Muscle layer of duodenum (tissue), 2 donors: Measurements from ENCODE around the gene INTS7.

Experiments used
- H3K27ac ChIP-seq: one replicate; pipeline ENCODE4 v1.7.0; 2013; ENCODE audit warnings: mild to moderate bottlenecking, low read length
- H3K27me3 ChIP-seq: one replicate; pipeline ENCODE4 v1.7.0; 2013; ENCODE audit warnings: low read depth, mild to moderate bottlenecking, control low read depth, low read length
- H3K36me3 ChIP-seq, 2 donors: one replicate each; pipeline ENCODE4 v1.7.0; 2013; ENCODE audit warnings: low read length in 2 of 2, control low read depth in 1 of 2, mild to moderate bottlenecking in 1 of 2; ENCODE audit not compliant: insufficient read depth in 2 of 2, control insufficient read depth in 1 of 2
- H3K4me1 ChIP-seq, 2 donors: one replicate each; pipeline ENCODE4 v1.7.0; 2013; ENCODE audit warnings: low read length in 2 of 2, mild to moderate bottlenecking in 2 of 2, control low read depth in 1 of 2, moderate library complexity in 1 of 2; ENCODE audit not compliant: insufficient read depth in 2 of 2, control insufficient read depth in 1 of 2
- H3K4me3 ChIP-seq, 2 donors: one replicate each; pipeline ENCODE4 v1.7.0; 2013; ENCODE audit warnings: low read length in 2 of 2, low read depth in 1 of 2, mild to moderate bottlenecking in 1 of 2
- H3K9me3 ChIP-seq, 2 donors: one replicate each; pipeline ENCODE4 v1.7.0; 2013; ENCODE audit warnings: low read length in 2 of 2, control low read depth in 1 of 2, mild to moderate bottlenecking in 1 of 2; ENCODE audit not compliant: control insufficient read depth in 1 of 2
- donor health status: healthy.

INTS7 gene

DNA sequence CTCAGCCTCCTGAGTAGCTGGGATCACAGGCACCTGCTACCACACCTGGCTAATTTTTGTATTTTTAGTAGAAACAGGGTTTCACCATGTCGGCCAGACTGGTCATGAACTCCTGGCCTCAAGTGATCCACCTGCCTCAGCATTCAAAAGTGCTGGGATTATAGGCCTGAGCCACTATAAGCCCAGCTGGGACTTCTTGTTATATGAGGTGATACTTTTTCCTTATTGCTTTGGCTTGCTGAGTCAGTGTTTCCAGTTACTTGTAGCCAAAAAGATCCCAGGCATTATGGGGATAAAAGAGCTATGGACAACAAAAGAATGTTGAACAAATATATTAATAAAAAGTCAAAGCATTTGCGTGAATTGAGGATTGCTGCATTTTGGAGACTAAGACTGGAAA, 134.9 kb downstream of the INTS7 start:
- Histone ChIP-seq H3K27ac (no peak overlapping the region), H3K4me3 (no peak overlapping the region), H3K4me1 (peaks cover 0 to under 1% of the 10 kb centered on the region in 2 donors), H3K27me3 (no peaks in the 10 kb centered on the region), H3K9me3 (no peaks in the 10 kb centered on the region), H3K36me3 (no peaks in the 10 kb centered on the region)

DNA sequence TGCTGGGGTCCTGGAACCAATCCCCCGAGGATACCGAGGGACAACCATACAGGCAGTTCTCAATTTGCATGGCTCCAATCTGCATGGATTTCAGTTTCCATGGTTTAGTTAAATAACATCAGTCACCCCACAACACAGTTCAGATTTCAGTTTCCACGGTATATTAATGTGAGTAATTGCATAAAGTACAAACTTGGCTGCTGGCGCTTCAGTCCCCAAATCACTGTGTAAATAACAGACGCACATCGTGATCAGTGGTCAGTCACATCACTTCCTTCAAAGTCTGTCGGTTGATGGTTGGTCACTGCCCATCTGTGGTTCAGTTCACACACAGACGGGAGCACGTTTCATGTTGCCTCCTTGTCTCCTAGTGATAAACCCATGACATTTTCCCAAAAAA, 138.4 kb downstream of the INTS7 start:
- no peak overlapping the region for H3K27ac ChIP-seq
- peaks cover 0 to 4% of the 10 kb centered on the region in 2 donors for H3K4me1 ChIP-seq

DNA sequence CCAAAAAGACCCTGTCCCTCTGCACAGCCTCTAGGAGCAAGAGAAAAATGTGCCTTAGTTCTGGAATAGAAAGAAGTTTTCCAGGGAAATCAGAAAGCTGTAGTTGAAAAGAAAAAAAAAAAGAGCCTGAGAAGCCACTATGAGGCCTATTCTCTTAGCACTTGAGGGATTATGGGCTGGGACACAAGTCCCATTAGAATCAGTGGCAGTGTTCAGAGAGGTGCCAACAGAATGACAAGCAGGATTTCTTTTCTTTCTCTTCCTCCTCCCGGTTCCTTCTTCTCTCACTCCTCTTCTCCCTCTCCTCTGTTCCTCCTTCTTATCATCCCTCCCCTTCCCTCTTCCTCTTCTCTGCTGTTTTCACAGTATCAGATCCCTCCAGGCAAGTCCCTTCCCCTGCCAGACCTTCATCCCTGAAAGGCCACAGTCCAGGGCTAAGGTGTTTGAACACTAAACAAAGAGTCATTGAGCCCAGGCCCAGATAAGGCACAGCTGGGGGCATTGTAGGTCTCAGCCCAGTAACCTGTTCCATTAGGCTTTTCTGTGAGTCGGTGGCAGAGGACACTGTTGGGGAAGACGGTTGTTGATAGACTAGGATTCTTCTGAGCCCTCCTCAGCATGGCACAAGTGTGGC, 140.1 kb downstream of the INTS7 start:
- Histone ChIP-seq H3K4me1 (peaks cover 0 to 4% of the 10 kb centered on the region in 2 donors), H3K36me3 (no peaks in the 10 kb centered on the region), H3K4me3 (no peak overlapping the region), H3K27me3 (no peaks in the 10 kb centered on the region), H3K27ac (no peak overlapping the region), H3K9me3 (no peaks in the 10 kb centered on the region)

More for the DNA sequence above, 138.4 kb downstream of the INTS7 start:
- Histone ChIP-seq H3K9me3 (no peaks in the 10 kb centered on the region), H3K4me3 (no peak overlapping the region), H3K36me3 (no peaks in the 10 kb centered on the region), H3K27me3 (no peaks in the 10 kb centered on the region)

DNA sequence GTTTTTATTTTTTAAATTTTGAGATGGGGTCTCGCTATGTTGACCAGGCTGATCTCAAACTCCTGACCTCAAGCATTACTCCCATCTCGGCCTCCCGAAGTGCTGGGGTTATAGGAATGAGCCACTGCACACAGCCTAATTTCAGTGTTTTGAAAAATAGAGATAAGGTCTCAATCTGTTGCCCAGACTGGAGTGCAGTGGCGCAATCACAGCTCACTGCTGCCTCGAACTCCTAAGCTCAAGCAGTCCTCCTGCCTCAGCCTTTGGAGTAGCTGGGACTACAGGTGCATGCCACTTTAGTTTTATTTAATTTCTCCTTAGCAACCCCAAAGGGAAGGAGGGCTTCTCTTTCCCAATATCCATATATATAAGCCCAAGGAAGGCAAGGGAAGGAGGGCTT, 141.0 kb downstream of the INTS7 start:
- Histone ChIP-seq H3K27ac (no peak overlapping the region), H3K4me1 (peaks cover 0 to 4% of the 10 kb centered on the region in 2 donors), H3K27me3 (no peaks in the 10 kb centered on the region), H3K36me3 (no peaks in the 10 kb centered on the region), H3K9me3 (no peaks in the 10 kb centered on the region), H3K4me3 (no peak overlapping the region)

DNA sequence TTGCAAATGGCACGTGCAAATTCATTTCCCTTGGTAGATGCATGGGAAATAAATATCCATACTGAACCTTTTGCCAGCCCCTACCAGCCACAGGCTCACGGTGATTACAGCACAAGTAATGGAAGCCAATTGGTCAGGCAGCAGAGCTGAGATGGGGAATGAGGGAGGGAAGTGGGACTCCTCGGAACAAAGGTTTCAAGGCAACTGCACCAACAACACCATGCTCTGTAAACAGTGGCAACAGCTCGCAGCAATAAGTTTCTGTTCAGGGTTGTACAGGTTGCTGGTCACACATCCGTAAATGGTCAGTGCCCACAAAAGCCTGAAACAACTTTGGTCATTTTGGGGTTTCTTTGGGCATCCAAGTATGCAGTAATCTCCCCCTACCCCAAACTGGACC, 142.1 kb downstream of the INTS7 start:
- Histone ChIP-seq H3K9me3 (no peaks in the 10 kb centered on the region), H3K4me1 (peaks cover 0 to 4% of the 10 kb centered on the region in 2 donors), H3K27me3 (no peaks in the 10 kb centered on the region), H3K36me3 (no peaks in the 10 kb centered on the region), H3K4me3 (no peak overlapping the region), H3K27ac (no peak overlapping the region)

DNA sequence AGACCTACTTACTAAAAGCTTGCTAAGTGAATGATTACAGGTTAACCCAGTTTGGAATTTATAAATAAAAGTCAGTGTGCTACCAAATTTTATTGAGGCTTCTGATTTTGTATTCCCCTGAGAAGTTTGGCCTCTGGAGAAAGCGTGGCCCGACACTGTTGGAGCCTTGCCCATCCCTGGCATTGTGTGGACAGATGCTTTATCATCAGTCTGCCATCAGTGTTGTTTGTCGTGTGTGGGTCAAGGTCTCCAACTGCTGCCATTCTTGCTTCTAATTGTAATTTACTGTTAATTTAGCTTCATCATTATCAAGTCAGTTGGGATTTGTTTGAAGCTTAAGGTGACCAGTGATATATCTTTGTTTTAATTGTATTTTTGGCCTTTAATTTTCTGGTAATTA, 142.8 kb downstream of the INTS7 start:
- no peaks in the 10 kb centered on the region for H3K9me3 ChIP-seq
- H3K27ac ChIP-seq: no peak overlapping the region
- H3K27me3 ChIP-seq: no peaks in the 10 kb centered on the region
- H3K36me3 ChIP-seq: no peaks in the 10 kb centered on the region
- peaks cover 0 to 4% of the 10 kb centered on the region in 2 donors for H3K4me1 ChIP-seq
- no peak overlapping the region for H3K4me3 ChIP-seq

DNA sequence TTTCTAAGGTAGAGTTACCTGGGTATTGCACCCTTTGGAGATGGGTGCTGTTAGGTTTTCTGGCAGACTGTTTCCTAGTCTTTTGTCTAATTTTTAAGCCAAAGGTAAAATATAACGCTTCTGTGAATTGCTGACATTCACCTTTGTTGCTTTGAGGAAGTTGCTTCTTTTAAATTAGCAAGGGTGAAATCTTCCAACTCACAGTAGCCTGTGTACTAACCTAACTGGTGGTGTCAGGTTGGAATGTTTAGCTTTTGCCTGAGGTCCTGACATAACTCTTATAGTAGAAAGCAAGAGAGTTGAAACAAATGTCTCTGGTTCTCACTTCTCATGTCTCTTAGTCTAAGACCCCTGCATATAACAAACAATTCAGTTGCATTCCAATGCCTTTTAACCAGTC, 143.6 kb downstream of the INTS7 start:
- Histone ChIP-seq H3K4me1 (peaks cover 0 to 4% of the 10 kb centered on the region in 2 donors), H3K9me3 (no peaks in the 10 kb centered on the region), H3K36me3 (no peaks in the 10 kb centered on the region), H3K27ac (no peak overlapping the region), H3K27me3 (no peaks in the 10 kb centered on the region), H3K4me3 (no peak overlapping the region)
